ENCODE results near the gene DFFB.

Gene DFFB

DNA sequence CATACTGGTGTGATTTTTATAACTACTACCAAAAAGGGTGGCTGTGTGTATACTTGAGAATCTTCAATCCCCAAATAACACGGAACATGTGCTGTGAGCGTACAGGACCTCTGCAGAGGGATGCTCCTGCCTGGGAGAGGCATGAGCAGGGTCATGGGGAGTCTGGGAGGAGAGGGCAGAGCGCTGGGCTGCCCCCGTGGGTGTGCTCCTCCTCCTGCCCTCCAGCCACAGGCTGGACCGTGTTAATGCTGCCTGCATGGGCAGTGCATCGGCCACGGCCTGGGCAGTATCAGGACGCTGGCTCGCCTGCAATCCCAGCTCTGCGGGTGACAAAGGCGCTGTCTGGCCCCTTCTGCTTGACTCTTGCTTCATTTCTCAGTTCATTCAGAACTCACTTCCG lies 6.4 kb upstream of the DFFB start:
- peaks cover 22 to 32% of the 10 kb centered on the region in 2 donors for H3K36me3 ChIP-seq (ENCODE audit: control insufficient read depth in 1 of 2, insufficient read depth in 2 of 2, low read length in 2 of 2)
- no peak overlapping the region for H3K9ac ChIP-seq (ENCODE audit: low read depth in 1 of 2, low read length in 2 of 2)
- peaks cover 7 to 8% of the 10 kb centered on the region in 2 donors for H3K4me1 ChIP-seq (ENCODE audit: control insufficient read depth in 1 of 2, insufficient read depth in 2 of 2, low read length in 2 of 2)
- H3K27ac ChIP-seq (ENCODE audit: low read depth, low read length) = no peak overlapping the region
- H3K4me3 ChIP-seq (ENCODE audit: low read depth in 1 of 2, low read length in 2 of 2) = no peak overlapping the region
- no peaks in the 10 kb centered on the region for H3K27me3 ChIP-seq (ENCODE audit: control insufficient read depth in 1 of 2, insufficient read depth in 2 of 2, low read length in 2 of 2)
- H3K9me3 ChIP-seq (ENCODE audit: control insufficient read depth in 1 of 2, low read length in 2 of 2) = no peaks in the 10 kb centered on the region

- no peak overlapping the region for H3K9ac ChIP-seq (ENCODE audit: low read depth in 1 of 2, low read length in 2 of 2)
- H3K4me3 ChIP-seq (ENCODE audit: low read depth in 1 of 2, low read length in 2 of 2) = no peak overlapping the region
- no peaks in the 10 kb centered on the region for H3K27me3 ChIP-seq (ENCODE audit: control insufficient read depth in 1 of 2, insufficient read depth in 2 of 2, low read length in 2 of 2)
- peaks cover 10 to 11% of the 10 kb centered on the region in 2 donors for H3K4me1 ChIP-seq (ENCODE audit: control insufficient read depth in 1 of 2, insufficient read depth in 2 of 2, low read length in 2 of 2)
- peaks cover 22 to 32% of the 10 kb centered on the region in 2 donors for H3K36me3 ChIP-seq (ENCODE audit: control insufficient read depth in 1 of 2, insufficient read depth in 2 of 2, low read length in 2 of 2)
- no peak overlapping the region for H3K27ac ChIP-seq (ENCODE audit: low read depth, low read length)
- no peaks in the 10 kb centered on the region for H3K9me3 ChIP-seq (ENCODE audit: control insufficient read depth in 1 of 2, low read length in 2 of 2)
Measured at GRCh38 chr1:3851292-3851691, 6.0 kb upstream of the DFFB start.

DNA sequence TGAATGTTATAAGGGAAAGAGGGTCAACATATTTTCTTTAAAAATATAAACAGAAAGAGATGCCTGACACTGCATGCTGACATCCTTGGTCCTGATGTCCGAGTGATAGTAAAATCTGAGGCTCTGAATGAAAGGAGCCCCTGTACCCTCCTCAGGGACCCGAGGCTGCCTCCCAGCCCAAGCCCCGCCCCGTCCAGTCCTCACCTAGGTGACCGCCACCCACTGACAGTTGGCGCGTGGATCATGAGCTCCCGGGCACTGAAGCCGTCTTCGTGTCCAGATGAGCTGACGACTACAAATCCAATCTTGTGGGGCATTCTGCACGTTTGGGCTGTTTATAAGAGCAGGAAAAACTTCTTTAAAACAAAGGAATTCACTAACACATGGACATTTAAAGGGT lies 5.2 kb upstream of the DFFB start:
- peaks cover 10 to 11% of the 10 kb centered on the region in 2 donors for H3K4me1 ChIP-seq (ENCODE audit: control insufficient read depth in 1 of 2, insufficient read depth in 2 of 2, low read length in 2 of 2)
- H3K36me3 ChIP-seq (ENCODE audit: control insufficient read depth in 1 of 2, insufficient read depth in 2 of 2, low read length in 2 of 2) = peaks cover 21 to 30% of the 10 kb centered on the region in 2 donors
- H3K9me3 ChIP-seq (ENCODE audit: control insufficient read depth in 1 of 2, low read length in 2 of 2) = no peaks in the 10 kb centered on the region
- no peak overlapping the region for H3K4me3 ChIP-seq (ENCODE audit: low read depth in 1 of 2, low read length in 2 of 2)
- H3K27me3 ChIP-seq (ENCODE audit: control insufficient read depth in 1 of 2, insufficient read depth in 2 of 2, low read length in 2 of 2) = no peaks in the 10 kb centered on the region
- no peak overlapping the region for H3K27ac ChIP-seq (ENCODE audit: low read depth, low read length)
- no peak overlapping the region for H3K9ac ChIP-seq (ENCODE audit: low read depth in 1 of 2, low read length in 2 of 2)

DNA sequence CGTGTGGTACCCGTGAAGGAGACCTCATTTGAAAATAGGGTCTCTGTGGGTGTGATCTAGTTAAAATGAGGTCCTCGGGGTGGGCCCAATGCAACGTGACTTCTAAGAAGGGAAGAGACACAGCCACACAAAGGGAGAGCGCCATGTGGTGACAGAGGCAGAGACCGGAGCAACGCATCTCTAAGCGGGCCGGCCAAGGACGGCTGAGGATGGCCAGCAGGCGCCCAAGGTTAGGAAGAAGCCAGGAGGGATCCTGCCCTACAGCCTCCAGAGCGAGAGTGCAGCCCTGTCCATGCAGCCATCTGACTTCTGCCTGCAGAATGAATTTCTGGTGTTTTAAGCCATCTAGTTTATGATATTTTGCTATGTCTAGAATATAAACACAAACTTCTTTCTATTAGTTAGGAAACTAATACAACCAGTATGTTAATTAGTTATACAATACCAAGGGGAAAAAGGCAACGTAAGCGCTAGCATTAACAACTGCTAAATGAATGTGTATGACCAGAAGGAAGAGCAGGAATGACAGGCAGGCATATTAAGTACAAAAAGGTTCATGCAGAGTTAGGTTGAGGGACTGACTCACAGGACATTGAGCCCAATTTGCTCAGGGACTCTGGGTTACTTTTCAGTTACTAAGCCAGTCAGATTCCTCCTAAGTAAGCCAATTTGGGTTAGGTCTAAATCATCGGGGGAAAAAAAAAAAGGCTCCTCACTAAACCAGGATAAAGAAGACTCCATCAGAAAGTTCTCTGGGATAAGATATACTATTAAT lies 4.4 kb upstream of the DFFB start:
- H3K4me1 ChIP-seq (ENCODE audit: control insufficient read depth in 1 of 2, insufficient read depth in 2 of 2, low read length in 2 of 2) = peaks cover 11 to 12% of the 10 kb centered on the region in 2 donors
- no peak overlapping the region for H3K9ac ChIP-seq (ENCODE audit: low read depth in 1 of 2, low read length in 2 of 2)
- H3K27me3 ChIP-seq (ENCODE audit: control insufficient read depth in 1 of 2, insufficient read depth in 2 of 2, low read length in 2 of 2) = no peaks in the 10 kb centered on the region
- H3K36me3 ChIP-seq (ENCODE audit: control insufficient read depth in 1 of 2, insufficient read depth in 2 of 2, low read length in 2 of 2) = peaks cover 16 to 23% of the 10 kb centered on the region in 2 donors
- no peak overlapping the region for H3K4me3 ChIP-seq (ENCODE audit: low read depth in 1 of 2, low read length in 2 of 2)
- H3K9me3 ChIP-seq (ENCODE audit: control insufficient read depth in 1 of 2, low read length in 2 of 2) = no peaks in the 10 kb centered on the region
- H3K27ac ChIP-seq (ENCODE audit: low read depth, low read length) = no peak overlapping the region

- peaks cover 3 to 5% of the 10 kb centered on the region in 2 donors for H3K36me3 ChIP-seq (ENCODE audit: control insufficient read depth in 1 of 2, insufficient read depth in 2 of 2, low read length in 2 of 2)
- H3K9me3 ChIP-seq (ENCODE audit: control insufficient read depth in 1 of 2, low read length in 2 of 2) = no peaks in the 10 kb centered on the region
- no peak overlapping the region for H3K27ac ChIP-seq (ENCODE audit: low read depth, low read length)
- H3K4me1 ChIP-seq (ENCODE audit: control insufficient read depth in 1 of 2, insufficient read depth in 2 of 2, low read length in 2 of 2) = peaks cover 11 to 20% of the 10 kb centered on the region in 2 donors
- peak overlapping the region; percentile 96 for H3K4me3 ChIP-seq (ENCODE audit: low read depth in 1 of 2, low read length in 2 of 2)
- H3K9ac ChIP-seq (ENCODE audit: low read depth in 1 of 2, low read length in 2 of 2) = peak overlapping the region; percentile 75 to 90
- H3K27me3 ChIP-seq (ENCODE audit: control insufficient read depth in 1 of 2, insufficient read depth in 2 of 2, low read length in 2 of 2) = no peaks in the 10 kb centered on the region
Measured at GRCh38 chr1:3857791-3858129, 484 bp downstream of the DFFB start.

DNA sequence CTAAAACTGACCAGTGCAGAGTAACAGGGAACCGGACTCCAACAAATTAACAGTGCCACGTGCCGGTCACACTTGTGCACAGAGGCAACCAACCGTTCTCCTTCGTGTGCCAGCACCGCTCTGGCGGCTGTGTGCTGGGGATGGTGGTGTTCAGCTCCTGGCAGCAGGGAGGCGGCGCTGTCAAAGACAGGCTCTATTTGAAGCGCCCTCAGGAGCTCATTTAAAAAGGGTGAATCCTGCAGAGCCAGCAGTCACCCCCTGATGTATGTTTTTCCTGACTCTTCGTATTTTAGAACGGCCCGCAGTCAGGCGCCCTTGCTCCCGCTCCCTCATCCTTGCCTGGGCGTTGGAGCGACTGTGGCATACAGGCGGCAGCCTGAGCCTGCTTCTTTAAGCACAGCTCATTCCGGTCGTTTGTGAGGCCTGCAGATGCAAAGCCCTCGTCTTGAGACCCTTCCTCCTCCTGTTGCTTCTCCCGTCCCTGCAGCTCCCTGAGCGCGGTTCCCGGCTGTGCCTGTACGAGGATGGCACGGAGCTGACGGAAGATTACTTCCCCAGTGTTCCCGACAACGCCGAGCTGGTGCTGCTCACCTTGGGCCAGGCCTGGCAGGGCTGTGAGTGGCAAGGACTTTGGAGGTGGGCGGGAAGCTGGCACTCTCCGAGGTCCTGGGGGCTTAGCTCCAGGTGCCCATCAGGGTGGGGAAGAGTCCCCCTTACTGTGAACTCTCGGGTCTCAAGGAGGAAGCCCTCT lies 1.1 kb downstream of the DFFB start:
- H3K9me3 ChIP-seq (ENCODE audit: control insufficient read depth in 1 of 2, low read length in 2 of 2) = no peaks in the 10 kb centered on the region
- H3K4me1 ChIP-seq (ENCODE audit: control insufficient read depth in 1 of 2, insufficient read depth in 2 of 2, low read length in 2 of 2) = peaks cover 11 to 20% of the 10 kb centered on the region in 2 donors
- H3K27me3 ChIP-seq (ENCODE audit: control insufficient read depth in 1 of 2, insufficient read depth in 2 of 2, low read length in 2 of 2) = no peaks in the 10 kb centered on the region
- H3K9ac ChIP-seq (ENCODE audit: low read depth in 1 of 2, low read length in 2 of 2) = peak overlapping the region; percentile 75 to 90
- H3K27ac ChIP-seq (ENCODE audit: low read depth, low read length) = no peak overlapping the region
- peak overlapping the region; percentile 96 for H3K4me3 ChIP-seq (ENCODE audit: low read depth in 1 of 2, low read length in 2 of 2)
- peaks cover 4 to 5% of the 10 kb centered on the region in 2 donors for H3K36me3 ChIP-seq (ENCODE audit: control insufficient read depth in 1 of 2, insufficient read depth in 2 of 2, low read length in 2 of 2)

DNA sequence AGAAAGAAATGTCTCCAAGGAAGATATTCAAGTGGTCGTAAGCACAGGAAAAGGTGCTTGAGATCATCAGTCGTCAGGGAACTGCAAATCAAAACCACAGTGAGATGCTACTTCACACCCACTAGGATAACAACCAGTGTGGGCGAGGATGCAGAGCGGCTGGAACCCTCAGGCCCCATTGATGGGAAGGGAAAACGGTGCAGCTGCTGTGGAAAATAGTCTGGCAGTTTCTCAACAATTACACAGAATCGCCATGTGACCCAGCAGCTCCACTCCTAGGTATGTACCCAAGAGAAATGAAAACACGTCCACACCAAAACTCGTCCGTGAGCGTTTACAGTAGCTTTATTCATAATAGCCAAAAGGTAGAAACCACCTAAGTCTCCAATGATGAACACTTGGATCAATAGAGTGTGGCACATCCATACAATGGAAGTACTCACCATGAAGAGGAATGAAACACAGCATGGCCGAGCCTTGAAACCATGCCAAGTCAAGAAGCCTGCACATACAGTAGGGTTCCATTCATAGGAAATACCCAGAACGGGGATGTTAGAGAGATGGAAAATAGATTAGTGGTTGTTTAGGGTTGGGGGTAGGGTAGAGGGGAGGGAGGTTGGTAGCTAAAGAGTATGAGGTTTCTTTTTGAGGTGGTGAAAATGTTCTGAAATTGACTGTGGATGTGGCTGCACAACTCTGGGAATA lies 6.1 kb downstream of the DFFB start:
- Histone ChIP-seq H3K36me3 (ENCODE audit: control insufficient read depth in 1 of 2, insufficient read depth in 2 of 2, low read length in 2 of 2) (peaks cover 8 to 24% of the 10 kb centered on the region in 2 donors), H3K9ac (ENCODE audit: low read depth in 1 of 2, low read length in 2 of 2) (no peak overlapping the region), H3K27ac (ENCODE audit: low read depth, low read length) (no peak overlapping the region)

DNA sequence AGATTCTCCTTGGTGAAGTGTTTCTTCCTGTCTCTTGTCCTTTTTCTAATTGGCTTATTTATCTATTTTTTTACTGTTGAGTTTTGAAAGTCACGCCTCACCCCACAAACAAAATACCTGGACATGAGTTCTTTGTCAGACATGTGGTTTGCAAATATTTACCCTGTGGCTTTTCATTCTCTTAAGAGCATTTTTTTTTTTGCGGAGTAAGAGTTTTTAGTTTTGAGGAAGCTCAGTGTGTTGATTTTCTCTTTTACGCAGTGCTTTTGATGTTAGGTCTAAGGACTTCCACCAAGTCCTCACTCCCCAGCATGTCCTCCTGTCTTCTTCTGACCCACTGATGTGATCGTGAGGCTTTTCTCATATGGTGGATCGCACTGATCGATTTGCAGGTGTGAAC lies 7.6 kb downstream of the DFFB start:
- no peak overlapping the region for H3K4me3 ChIP-seq (ENCODE audit: low read depth in 1 of 2, low read length in 2 of 2)
- peaks cover 5 to 10% of the 10 kb centered on the region in 2 donors for H3K4me1 ChIP-seq (ENCODE audit: control insufficient read depth in 1 of 2, insufficient read depth in 2 of 2, low read length in 2 of 2)
- H3K27me3 ChIP-seq (ENCODE audit: control insufficient read depth in 1 of 2, insufficient read depth in 2 of 2, low read length in 2 of 2) = no peaks in the 10 kb centered on the region
- peaks cover 11 to 32% of the 10 kb centered on the region in 2 donors for H3K36me3 ChIP-seq (ENCODE audit: control insufficient read depth in 1 of 2, insufficient read depth in 2 of 2, low read length in 2 of 2)
- no peaks in the 10 kb centered on the region for H3K9me3 ChIP-seq (ENCODE audit: control insufficient read depth in 1 of 2, low read length in 2 of 2)
- no peak overlapping the region for H3K9ac ChIP-seq (ENCODE audit: low read depth in 1 of 2, low read length in 2 of 2)
- no peak overlapping the region for H3K27ac ChIP-seq (ENCODE audit: low read depth, low read length)

More for the DNA sequence above, 6.1 kb downstream of the DFFB start:
- Histone ChIP-seq H3K4me1 (ENCODE audit: control insufficient read depth in 1 of 2, insufficient read depth in 2 of 2, low read length in 2 of 2) (peaks cover 0 to 3% of the 10 kb centered on the region in 2 donors), H3K27me3 (ENCODE audit: control insufficient read depth in 1 of 2, insufficient read depth in 2 of 2, low read length in 2 of 2) (no peaks in the 10 kb centered on the region), H3K4me3 (ENCODE audit: low read depth in 1 of 2, low read length in 2 of 2) (no peak overlapping the region), H3K9me3 (ENCODE audit: control insufficient read depth in 1 of 2, low read length in 2 of 2) (no peaks in the 10 kb centered on the region)

- H3K9ac ChIP-seq (ENCODE audit: low read depth in 1 of 2, low read length in 2 of 2) = no peak overlapping the region
- H3K36me3 ChIP-seq (ENCODE audit: control insufficient read depth in 1 of 2, insufficient read depth in 2 of 2, low read length in 2 of 2) = peaks cover 16 to 39% of the 10 kb centered on the region in 2 donors
Measured at GRCh38 chr1:3865606-3866160, 8.4 kb downstream of the DFFB start.

More at GRCh38 chr1:3865606-3866160, 8.4 kb downstream of the DFFB start:
- H3K27me3 ChIP-seq (ENCODE audit: control insufficient read depth in 1 of 2, insufficient read depth in 2 of 2, low read length in 2 of 2) = no peaks in the 10 kb centered on the region
- peaks cover 10 to 18% of the 10 kb centered on the region in 2 donors for H3K4me1 ChIP-seq (ENCODE audit: control insufficient read depth in 1 of 2, insufficient read depth in 2 of 2, low read length in 2 of 2)
- no peak overlapping the region for H3K4me3 ChIP-seq (ENCODE audit: low read depth in 1 of 2, low read length in 2 of 2)
- H3K27ac ChIP-seq (ENCODE audit: low read depth, low read length) = no peak overlapping the region
- H3K9me3 ChIP-seq (ENCODE audit: control insufficient read depth in 1 of 2, low read length in 2 of 2) = no peaks in the 10 kb centered on the region

Measured in duodenal mucosa (tissue), 2 donors.